CD4-positive, alpha-beta T cell treated with Interferon gamma for 1 hour (primary cell): Measurements from ENCODE around the gene PRUNE2.
"Not testable (repeated sequence)": the region's sequence is repeated elsewhere in the genome, so short reads cannot be mapped to it uniquely, and the experiment has no call there.

ENCODE experiments used
- DNase-seq: peaks from one replicate; pipeline ENCODE4 v3.0.0-alpha.2; 2020

Gene PRUNE2

GRCh38 chr9:76688471-76689238, 217.3 kb downstream of the PRUNE2 start:
- DNase-seq = no peak

- DNase-seq = peak; percentile 19
Measured at GRCh38 chr9:76687861-76688391, 218.0 kb downstream of the PRUNE2 start.

DNA sequence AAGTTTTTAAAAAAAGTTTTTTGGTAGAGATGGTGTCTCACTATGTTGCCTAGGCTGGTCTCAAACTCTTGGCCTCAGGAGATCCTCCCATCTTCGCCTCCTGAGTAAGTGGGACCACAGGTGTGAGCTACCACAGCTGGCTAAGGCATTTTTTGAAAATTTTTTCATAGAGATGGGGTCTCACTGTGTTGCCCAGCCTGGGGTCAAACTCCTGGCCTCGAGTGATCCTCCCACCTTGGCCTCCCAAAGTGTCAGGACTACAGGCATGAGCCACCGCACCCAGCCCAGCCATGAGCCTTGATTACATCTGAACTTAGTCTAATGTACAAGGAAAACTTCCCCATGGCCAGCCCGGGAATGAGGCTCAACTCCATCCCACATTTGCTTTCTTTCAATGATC, 219.2 kb downstream of the PRUNE2 start:
- DNase-seq = no peak

DNA sequence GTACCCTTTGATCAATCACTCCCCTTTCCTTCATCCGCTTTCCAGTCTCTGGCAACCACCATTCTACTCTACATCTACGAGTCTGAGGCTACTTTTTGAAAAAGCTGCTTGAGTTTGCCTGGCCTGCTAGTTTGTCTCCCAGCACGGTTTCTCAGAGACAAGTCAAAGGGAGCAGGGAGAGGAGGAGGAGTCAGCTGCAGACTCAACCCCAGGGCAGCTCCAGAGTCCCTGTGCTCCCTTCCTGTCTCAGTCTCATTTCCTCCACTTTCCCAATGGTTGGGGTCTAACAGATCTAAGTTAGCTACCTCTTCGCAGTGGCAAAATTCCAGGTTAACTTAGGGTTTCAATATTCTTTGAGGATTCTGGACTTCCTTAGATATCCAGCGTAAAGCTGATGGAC, 221.7 kb downstream of the PRUNE2 start:
- DNase-seq = no peak

DNA sequence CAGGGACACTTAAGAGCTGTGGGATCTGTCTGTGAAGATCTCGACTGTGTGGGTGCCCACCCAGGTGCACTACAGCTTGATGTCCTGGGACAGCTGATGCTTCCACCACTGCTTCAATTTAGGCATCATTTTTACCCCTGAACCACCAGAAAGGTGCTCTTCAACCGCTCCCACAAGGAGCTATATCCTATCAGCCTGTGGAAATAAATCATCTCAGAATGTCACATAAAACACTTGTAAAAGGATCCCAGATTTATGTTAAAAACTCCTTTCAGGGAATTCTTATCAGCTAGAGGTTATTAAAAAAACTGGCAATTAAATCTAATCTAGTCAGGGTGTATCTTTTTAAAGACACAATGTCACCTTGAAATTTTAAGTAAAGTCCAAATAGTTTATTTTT, 224.4 kb downstream of the PRUNE2 start:
- DNase-seq = no peak

DNA sequence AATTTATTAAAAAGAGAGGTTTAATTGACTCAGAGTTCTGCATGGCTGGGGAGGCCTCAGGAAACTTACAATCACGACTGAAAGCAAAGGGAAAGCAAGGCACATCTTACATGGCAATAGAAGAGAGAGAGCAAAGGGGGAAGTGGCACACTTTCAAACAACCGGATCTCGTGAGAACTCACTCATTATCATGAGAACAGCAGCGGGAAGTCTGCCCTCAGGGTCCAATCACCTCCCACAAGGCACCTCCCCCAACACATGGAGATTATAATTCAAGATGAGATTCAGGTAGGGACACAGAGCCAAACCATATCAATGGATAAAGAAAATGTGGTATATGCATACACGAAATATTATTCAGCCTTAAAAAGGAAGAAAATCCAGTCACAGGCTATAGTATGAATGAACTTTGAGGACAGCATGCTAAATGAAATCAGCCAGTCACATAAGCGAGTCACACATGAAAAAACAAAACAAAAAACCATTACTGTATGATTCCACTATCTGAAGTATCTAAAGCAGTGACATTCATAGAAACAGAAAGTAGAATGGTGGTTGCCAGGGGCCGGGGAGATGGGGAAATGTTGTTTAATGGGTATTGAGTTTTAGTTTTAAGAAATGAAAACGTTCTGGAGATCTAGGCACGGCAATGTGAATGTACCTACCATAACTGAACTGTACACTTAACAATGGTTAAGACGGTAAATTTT, 225.0 kb downstream of the PRUNE2 start:
- no peak for DNase-seq

- DNase-seq = no peak
Measured at GRCh38 chr9:76677481-76678055, 228.3 kb downstream of the PRUNE2 start.

DNA sequence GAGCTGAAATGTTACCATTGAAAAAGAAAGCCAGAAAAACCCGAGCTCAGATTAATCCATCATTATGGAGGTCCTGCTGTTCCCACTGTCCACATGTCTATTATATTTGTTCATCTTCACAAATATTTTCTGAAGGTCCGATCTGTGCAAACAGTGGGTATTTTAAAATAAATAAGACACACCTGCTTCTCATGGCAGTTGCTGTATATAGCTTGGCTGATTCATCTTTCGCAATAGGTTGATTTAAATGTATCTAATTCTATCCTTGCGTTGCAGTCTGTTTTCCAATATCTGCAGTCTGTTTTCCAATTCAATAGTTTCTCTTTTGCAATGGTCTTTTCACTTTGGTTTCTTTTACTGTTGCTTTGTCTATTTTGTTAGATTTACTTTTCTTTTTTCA, 229.1 kb downstream of the PRUNE2 start:
- DNase-seq = no peak

GRCh38 chr9:76667521-76667957, 238.4 kb downstream of the PRUNE2 start:
- no peak for DNase-seq

DNA sequence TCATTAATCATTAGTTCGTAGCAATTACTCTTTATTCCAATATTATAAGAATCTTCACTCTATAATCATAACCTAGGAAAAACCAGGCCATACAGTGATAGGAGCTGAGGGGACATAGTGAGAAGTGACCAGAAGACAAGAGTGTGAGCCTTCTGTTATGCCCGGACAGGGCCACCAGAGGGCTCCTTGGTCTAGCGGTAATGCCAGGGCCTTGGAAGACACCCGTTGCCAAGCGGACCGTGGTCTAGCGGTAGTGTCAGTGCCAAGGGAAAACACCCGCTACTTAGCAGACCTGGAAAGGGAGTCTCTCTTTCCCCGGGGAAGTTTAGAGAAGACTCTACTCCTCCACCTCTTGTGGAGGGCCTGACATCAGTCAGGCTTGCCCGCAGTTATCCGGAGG, 239.9 kb downstream of the PRUNE2 start:
- DNase-seq = not testable (repeated sequence)

DNA sequence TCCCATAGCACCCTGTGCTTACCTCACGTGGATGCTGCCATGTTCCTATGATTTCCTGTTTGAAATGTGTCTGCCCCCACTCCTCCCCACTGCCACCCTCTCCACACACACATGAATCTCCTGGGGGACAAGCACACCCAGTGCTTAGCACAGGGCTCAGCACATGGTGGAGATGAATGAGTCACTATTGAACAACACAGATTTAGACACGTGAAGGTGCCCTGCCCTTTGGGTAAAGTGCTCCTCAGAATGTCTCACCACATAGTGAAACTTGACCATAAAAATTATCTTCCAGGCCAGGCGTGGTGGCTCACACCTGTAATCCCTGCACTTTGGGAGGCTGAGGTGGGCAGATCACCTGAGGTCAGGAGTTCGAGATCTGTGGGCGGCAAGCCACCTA, 240.5 kb downstream of the PRUNE2 start:
- DNase-seq = no peak

DNA sequence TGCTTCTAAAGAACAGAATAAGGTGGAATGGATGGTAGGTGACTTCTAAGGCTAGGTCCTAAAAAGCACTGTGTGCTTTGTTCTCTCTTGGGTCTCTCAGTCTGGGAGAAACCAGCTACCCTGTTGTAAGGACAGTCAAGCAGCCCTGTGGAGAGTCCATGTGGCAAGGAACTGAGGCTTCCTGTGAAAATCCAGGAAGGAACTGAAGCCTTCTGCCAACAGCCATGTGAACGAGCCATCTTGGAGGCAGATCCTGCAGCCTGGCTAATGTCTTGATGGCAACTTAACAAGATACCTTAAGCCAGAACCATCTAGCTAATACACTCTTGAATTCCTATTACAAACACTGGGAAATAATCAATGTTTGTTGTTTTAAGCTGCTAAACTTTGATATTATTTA, 241.8 kb downstream of the PRUNE2 start:
- DNase-seq = no peak

- no peak for DNase-seq
Measured at GRCh38 chr9:76662476-76663281, 243.2 kb downstream of the PRUNE2 start.

GRCh38 chr9:76658510-76659231, 247.2 kb downstream of the PRUNE2 start:
- no peak for DNase-seq

GRCh38 chr9:76657265-76657664, 248.6 kb downstream of the PRUNE2 start:
- DNase-seq = no peak

DNA sequence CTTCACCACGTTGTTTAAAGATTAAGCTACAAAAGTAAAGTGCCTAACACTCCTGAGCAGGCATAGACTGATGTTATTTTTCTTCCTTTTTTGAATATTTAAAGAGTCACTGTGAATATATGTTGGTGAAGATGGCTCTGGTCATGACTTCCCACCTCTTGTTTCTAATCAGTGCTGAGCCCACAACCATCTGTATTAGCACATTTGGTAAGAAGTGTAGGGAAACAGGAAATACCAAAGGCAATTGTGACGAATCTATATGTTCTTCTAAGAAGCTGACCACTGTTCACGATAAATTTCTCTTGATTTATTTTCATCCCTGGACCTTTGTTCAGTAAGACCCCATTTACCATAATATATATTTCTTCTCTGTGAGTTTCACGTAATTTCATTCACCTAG, 249.9 kb downstream of the PRUNE2 start:
- DNase-seq = no peak

GRCh38 chr9:76655121-76655541, 250.8 kb downstream of the PRUNE2 start:
- no peak for DNase-seq

- no peak for DNase-seq
Measured at GRCh38 chr9:76654575-76654974, 251.3 kb downstream of the PRUNE2 start.

GRCh38 chr9:76654051-76654461, 251.9 kb downstream of the PRUNE2 start:
- no peak for DNase-seq

DNA sequence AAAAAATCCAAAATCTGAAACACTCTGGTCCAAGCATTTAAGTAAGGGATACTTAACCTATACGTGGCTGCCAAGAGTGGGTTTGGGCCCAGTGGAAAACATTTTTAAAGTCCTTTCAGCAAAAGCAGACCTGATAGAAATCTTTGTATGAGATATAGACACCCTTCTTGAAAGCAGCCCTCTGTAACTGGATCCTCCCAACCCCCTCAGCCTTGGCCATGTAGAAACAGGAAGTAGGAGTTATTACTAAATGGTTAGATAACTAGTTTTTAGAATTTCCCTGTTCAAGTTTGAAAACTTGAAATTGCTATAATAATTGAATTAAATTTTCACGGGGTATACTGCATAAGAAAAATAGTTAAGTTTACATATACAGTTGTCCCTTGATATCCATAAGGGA, 253.0 kb downstream of the PRUNE2 start:
- no peak for DNase-seq

- no peak for DNase-seq
Measured at GRCh38 chr9:76651119-76651705, 254.7 kb downstream of the PRUNE2 start.

GRCh38 chr9:76650692-76651091, 255.2 kb downstream of the PRUNE2 start:
- DNase-seq = no peak
